Kidney (tissue), 14 donors: ENCODE results near the gene MAOA. TPM values are rescaled to one million over a fixed set of nuclear protein-coding genes. Genes with fewer than 3 reads are reported as not detected.
"Not testable (repeated sequence)": the region's sequence is repeated elsewhere in the genome, so short reads cannot be mapped to it uniquely, and the experiment has no call there.

Source experiments
- DNase-seq, 5 donors: peaks; one replicate each; pipeline ENCODE4 v3.0.0-alpha.2; 2013 to 2020
- FAIRE-seq: peaks from 2 replicates; lab custom pipeline; 2012; peaks lifted over from hg19 to GRCh38; lab: Jason Lieb, UNC
- H3K27ac ChIP-seq, 2 donors: one replicate each; pipeline ENCODE4 v1.7.0; 2013; ENCODE audit warnings: low read depth in 2 of 2, low read length in 2 of 2, inconsistent platforms in 1 of 2
- H3K27me3 ChIP-seq: one replicate; pipeline ENCODE4 v1.7.1; 2013; ENCODE audit warnings: low read length, inconsistent platforms; ENCODE audit not compliant: control insufficient read depth, insufficient read depth
- H3K36me3 ChIP-seq, 3 donors: one replicate each; pipeline versions ENCODE4 v1.7.0 to v1.7.1; 2013; ENCODE audit warnings: low read length in 3 of 3, control low read depth in 1 of 3, inconsistent platforms in 1 of 3; ENCODE audit not compliant: insufficient read depth in 3 of 3, control insufficient read depth in 2 of 3
- H3K4me1 ChIP-seq, 3 donors: one replicate each; pipeline versions ENCODE4 v1.7.0 to v1.7.1; 2013; ENCODE audit warnings: low read length in 3 of 3, inconsistent platforms in 1 of 3, low read depth in 1 of 3; ENCODE audit not compliant: control insufficient read depth in 2 of 3, insufficient read depth in 2 of 3
- H3K4me3 ChIP-seq, 3 donors: one replicate each; pipeline versions ENCODE4 v1.7.0 to v1.8.1; 2013; ENCODE audit warnings: low read length in 3 of 3, control low read depth in 1 of 3, inconsistent platforms in 1 of 3
- H3K9ac ChIP-seq, 3 donors: one replicate each; pipeline versions ENCODE4 v1.7.0 to v1.7.1; 2013; ENCODE audit warnings: low read length in 3 of 3, control low read depth in 1 of 3, inconsistent platforms in 1 of 3
- H3K9me3 ChIP-seq, 3 donors: one replicate each; pipeline versions ENCODE4 v1.7.0 to v1.7.1; 2013; ENCODE audit warnings: low read length in 3 of 3, control low read depth in 1 of 3, inconsistent platforms in 1 of 3; ENCODE audit not compliant: control insufficient read depth in 2 of 3, insufficient read depth in 1 of 3
- intact Hi-C: fragments of 100-400 bp; cut with DNase I; formaldehyde crosslinking; loops from one replicate; pipeline ENCODE4 v1.11.1; 2022
- polyA plus RNA-seq: library from polyadenylated mRNA; stranded (reverse); fragments of 350-450 nt; fragmentation: Illumina TruSeq; extraction: RNeasy Lipid Tissue Mini Kit (QIAGEN cat#74804); gene quantifications from one replicate; pipeline ENCODE4 v1.2.3, GENCODE V29; 2014; ENCODE audit warnings: low read depth, low replicate concordance; ENCODE audit not compliant: insufficient read depth
- total RNA-seq: library from RNA; stranded (reverse); fragmentation: NEBNext Ultra II Directional; extraction: Animal tissue kit (Norgen Biotek cat#: 25700); gene quantifications from one replicate; pipeline ENCODE4 v1.2.1, GENCODE V29; 2021
- TF ChIP-seq, protein P1 (sequence below): IDR thresholded peaks from 3 replicates; pipeline ENCODE4 v1.5.1; 2012; ENCODE audit warnings: mild to moderate bottlenecking, moderate library complexity, borderline replicate concordance; ENCODE audit not compliant: insufficient read depth; ENCODE audit errors: extremely low read depth
- donor health status: control.
- donor health status: control.
- donor health status: control.
- donor health status: control.
- donor health status: control.
- donor health status: DM: yes; HTN: yes; CAD: no.
- donor health status: Normal renal cell carcinoma (clear cell type).

The MAOA gene
- total and polyA plus RNA-seq, 2 donors from 2014 or later = 134 to 227 TPM

DNA sequence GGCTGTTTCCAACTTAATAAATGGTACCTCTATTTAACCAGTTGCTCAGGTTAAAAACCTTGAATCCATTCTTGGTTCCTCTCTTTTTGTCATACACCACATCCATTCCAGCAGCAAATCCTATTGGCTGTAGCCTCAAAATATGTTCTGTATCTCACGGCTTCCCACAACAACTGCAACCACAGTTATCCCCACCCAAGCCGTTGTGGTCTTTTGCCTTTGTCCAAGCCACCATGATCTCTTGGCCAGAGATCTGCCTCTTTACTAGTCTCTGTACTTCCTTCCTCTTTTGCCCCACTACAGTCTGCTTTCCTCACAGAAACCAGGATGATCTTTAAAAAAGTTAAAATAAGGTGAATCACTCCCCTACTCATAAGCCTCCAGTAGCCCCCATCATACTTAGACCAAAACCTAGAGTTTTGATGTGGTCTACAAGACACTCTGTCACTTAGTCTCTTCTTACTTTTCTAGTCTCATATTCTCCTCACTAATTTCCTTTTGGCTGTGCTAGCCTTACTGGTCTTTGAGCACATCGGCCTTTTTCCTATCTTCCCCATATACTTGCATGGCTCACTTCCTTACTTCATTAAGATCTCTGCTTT lies 10.3 kb downstream of the MAOA start:
- no peak for FAIRE-seq

DNA sequence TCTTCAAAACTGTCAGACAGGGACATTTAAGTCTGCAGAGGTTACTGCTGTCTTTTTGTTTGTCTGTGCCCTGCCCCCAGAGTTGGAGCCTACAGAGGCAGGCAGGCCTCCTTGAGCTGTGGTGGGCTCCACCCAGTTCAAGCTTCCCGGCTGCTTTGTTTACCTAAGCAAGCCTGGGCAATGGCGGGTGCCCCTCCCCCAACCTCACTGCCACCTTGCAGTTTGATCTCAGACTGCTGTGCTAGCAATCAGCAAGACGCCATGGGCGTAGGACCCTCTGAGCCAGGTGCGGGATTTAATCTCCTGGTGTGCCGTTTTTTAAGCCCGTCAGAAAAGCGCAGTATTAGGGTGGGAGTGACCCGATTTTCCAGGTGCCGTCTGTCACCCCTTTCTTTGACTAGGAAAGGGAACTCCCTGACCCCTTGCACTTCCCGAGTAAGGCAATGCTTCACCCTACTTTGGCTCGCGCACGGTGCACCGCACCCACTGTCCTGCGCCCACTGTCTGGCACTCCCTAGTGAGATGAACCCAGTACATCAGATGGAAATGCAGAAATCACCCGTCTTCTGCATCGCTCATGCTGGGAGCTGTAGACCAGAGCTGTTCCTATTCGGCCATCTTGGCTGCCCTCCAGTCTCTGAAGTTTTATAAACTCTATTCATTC lies 20.0 kb downstream of the MAOA start:
- H3K27ac ChIP-seq, FAIRE-seq, intact Hi-C loops, DNase-seq, H3K9ac ChIP-seq, H3K4me3 ChIP-seq, H3K9me3 ChIP-seq, H3K27me3 ChIP-seq, H3K4me1 ChIP-seq, H3K36me3 ChIP-seq: not testable (repeated sequence)

More for the DNA sequence above, 10.3 kb downstream of the MAOA start:
- H3K36me3 ChIP-seq = no peaks in the 10 kb centered on the region
- no peaks in the 10 kb centered on the region for H3K9me3 ChIP-seq
- no peak overlapping the region for H3K27ac ChIP-seq
- H3K27me3 ChIP-seq = no peaks in the 10 kb centered on the region
- TF ChIP-seq, protein P1, sequence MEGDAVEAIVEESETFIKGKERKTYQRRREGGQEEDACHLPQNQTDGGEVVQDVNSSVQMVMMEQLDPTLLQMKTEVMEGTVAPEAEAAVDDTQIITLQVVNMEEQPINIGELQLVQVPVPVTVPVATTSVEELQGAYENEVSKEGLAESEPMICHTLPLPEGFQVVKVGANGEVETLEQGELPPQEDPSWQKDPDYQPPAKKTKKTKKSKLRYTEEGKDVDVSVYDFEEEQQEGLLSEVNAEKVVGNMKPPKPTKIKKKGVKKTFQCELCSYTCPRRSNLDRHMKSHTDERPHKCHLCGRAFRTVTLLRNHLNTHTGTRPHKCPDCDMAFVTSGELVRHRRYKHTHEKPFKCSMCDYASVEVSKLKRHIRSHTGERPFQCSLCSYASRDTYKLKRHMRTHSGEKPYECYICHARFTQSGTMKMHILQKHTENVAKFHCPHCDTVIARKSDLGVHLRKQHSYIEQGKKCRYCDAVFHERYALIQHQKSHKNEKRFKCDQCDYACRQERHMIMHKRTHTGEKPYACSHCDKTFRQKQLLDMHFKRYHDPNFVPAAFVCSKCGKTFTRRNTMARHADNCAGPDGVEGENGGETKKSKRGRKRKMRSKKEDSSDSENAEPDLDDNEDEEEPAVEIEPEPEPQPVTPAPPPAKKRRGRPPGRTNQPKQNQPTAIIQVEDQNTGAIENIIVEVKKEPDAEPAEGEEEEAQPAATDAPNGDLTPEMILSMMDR = no peak
- no peak overlapping the region for H3K9ac ChIP-seq
- peaks cover 0 to 2% (median 0%) of the 10 kb centered on the region in 3 donors for H3K4me1 ChIP-seq
- no peak overlapping the region for H3K4me3 ChIP-seq
- intact Hi-C loops = no loop called here
- DNase-seq = no peak

DNA sequence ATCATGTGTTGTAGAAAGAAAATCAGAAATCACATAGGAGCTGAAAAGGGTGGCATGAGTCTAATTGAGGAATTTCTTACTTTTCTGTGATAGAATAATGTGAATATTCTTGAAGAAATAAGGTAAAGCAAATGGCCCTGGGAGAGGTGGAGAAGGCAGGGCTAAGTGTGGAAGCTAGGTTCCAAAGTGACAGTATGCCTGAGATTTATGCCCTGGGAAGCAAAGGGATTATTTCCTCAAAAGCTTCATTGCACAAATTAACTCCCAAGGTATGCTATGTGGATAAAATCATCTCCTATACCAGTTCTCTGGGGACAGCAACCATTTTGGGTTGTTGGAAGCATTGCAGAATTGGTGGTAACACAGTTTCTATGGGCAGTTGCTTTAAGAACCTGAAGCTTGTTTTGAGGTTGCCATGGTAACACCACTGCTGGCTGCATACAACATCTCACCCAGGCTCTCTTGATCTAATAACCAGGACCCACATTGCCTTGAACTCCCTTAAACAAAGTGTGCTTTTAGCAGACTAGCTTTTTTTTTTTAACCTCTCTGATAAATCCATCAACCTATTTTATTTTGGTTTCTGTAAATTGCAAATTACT lies 21.0 kb downstream of the MAOA start:
- Histone ChIP-seq H3K4me1 (no peaks in the 10 kb centered on the region), H3K4me3 (no peak overlapping the region), H3K9ac (no peak overlapping the region), H3K9me3 (no peaks in the 10 kb centered on the region), H3K36me3 (no peaks in the 10 kb centered on the region), H3K27me3 (no peaks in the 10 kb centered on the region), H3K27ac (no peak overlapping the region)
- FAIRE-seq = no peak
- DNase-seq = peak in 4 of 5 donors; percentile 37 to 78 (median 62)
- intact Hi-C loops = no loop called here
- TF ChIP-seq, protein P1 = no peak

DNA sequence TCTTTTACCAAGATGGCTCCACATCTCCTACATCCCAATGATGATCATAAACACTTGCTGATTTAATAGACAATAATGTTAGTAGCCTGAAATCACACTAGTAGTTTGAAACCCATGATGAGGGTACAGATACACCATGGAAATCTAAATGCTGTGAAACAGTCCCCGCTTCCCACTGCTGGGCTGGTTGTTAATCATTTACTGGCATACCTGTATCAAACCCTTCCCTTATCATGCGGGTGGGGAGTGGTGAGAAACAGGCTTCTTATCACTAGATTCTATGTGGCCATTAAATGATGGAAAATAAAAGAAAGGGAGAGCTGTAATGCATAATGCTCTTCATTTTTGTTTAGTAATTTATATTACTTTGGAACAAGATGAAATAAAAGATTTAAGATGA lies 21.9 kb downstream of the MAOA start:
- no peak overlapping the region for H3K27ac ChIP-seq
- H3K4me1 ChIP-seq = no peaks in the 10 kb centered on the region
- TF ChIP-seq, protein P1 = no peak
- no peak overlapping the region for H3K4me3 ChIP-seq
- H3K36me3 ChIP-seq = no peaks in the 10 kb centered on the region
- FAIRE-seq = no peak
- intact Hi-C loops = no loop called here
- H3K9ac ChIP-seq = no peak overlapping the region
- no peaks in the 10 kb centered on the region for H3K27me3 ChIP-seq
- no peak for DNase-seq
- no peaks in the 10 kb centered on the region for H3K9me3 ChIP-seq
